Gastroesophageal sphincter (tissue), 3 donors: ENCODE data around the gene LTO1.

Experiments used
- POLR2A ChIP-seq, 2 donors: fragments of 450-650 bp; IDR thresholded peaks; one replicate each; pipeline ENCODE4 v1.6.1; 2017; ENCODE audit warnings: antibody characterized with exemption in 2 of 2, mild to moderate bottlenecking in 2 of 2, moderate library complexity in 1 of 2
- POLR2AphosphoS5 ChIP-seq: sonication (generic); formaldehyde crosslinking; IDR thresholded peaks from one replicate; pipeline ENCODE4 v1.6.1; 2017; ENCODE audit warnings: antibody characterized with exemption
- TF ChIP-seq, protein P1 (sequence below), 4 experiments: fragments of 200-600 bp in 2 of 4; fragments of 450-650 bp in 2 of 4; sonication (generic) in 1 of 4; IDR thresholded peaks; one replicate each; pipeline ENCODE4 v1.5.1; 2017 to 2019; ENCODE audit warnings: antibody characterized with exemption in 4 of 4, mild to moderate bottlenecking in 2 of 4, moderate library complexity in 2 of 4

DNA sequence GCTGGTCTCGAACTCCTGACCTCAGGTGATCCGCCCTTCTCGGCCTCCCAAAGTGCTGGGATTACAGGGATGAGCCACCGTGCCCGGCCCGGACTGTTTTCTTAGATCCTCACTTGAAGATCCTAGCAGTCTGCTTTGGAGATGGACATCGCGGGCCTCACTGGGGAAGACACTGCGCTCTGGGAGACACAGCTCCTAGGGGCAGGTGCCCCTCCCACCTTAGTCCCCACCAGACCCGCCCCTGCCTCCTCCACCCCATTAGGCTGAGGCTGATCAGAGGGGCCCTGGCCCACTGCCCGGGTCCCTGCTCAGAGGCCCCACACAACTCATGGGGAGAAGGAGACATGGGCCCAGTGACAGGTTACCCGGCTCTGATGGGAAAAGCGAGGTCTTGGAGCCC, 11.3 kb upstream of the LTO1 start:
- TF ChIP-seq, protein P1, sequence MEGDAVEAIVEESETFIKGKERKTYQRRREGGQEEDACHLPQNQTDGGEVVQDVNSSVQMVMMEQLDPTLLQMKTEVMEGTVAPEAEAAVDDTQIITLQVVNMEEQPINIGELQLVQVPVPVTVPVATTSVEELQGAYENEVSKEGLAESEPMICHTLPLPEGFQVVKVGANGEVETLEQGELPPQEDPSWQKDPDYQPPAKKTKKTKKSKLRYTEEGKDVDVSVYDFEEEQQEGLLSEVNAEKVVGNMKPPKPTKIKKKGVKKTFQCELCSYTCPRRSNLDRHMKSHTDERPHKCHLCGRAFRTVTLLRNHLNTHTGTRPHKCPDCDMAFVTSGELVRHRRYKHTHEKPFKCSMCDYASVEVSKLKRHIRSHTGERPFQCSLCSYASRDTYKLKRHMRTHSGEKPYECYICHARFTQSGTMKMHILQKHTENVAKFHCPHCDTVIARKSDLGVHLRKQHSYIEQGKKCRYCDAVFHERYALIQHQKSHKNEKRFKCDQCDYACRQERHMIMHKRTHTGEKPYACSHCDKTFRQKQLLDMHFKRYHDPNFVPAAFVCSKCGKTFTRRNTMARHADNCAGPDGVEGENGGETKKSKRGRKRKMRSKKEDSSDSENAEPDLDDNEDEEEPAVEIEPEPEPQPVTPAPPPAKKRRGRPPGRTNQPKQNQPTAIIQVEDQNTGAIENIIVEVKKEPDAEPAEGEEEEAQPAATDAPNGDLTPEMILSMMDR (IDR thresholded peaks at IDR 0.05) = no peak
- TF ChIP-seq POLR2AphosphoS5 = no peak
- TF ChIP-seq POLR2A (IDR thresholded peaks at IDR 0.05) = no peak
